HG03378 (cell line): Measurements from ENCODE around the gene KCNMA1.
A peak's percentile ranks its signal among the peaks of the same experiment; 100 is the strongest.

Source experiments
- ATAC-seq: cut with Tn5 transposase; IDR thresholded peaks from one replicate; pipeline ENCODE4 v1.9.1; 2021; ENCODE audit warnings: mild to moderate bottlenecking, moderate library complexity; ENCODE audit not compliant: unreplicated experiment

Gene KCNMA1

DNA sequence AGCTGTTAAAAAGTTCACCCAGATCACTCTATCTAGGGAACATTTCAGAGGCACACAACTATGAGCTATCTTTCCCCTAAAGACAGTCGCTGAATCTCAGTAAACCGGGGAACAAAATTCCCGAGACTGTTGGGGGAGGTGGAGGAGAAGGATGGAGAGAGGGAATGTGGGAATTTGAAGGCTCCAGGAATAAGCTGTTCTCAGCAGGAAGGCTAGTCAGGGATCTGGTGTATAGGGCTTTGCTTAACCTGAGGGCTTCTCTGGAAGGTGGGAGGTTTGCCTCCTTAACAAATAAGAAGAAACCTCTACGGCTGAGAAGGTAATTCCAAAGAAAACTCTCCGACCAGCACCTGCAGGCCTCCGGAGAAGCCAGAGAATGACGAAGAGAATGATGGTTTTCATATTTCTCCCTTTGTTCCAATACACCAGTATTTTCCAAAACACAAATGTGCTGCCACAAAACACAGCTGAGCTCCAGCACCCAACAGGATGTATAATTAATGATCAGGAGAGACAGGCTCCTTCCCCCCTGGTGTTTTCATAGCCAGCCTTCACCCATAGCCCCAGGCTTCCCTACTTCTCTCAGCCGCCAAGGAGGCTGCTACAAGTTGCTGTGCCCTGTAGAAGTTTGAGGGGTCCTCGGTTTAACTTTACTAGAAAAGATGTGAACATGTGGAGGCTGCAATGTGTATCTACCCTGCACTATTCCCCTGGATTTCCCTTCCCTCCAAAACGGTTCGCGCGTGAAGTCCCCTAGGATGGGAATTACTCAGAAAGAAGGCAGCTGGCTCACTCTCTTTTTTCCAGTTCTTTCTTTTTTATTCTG is 2.0 kb downstream of the KCNMA1 start:
- ATAC-seq, result no peak

DNA sequence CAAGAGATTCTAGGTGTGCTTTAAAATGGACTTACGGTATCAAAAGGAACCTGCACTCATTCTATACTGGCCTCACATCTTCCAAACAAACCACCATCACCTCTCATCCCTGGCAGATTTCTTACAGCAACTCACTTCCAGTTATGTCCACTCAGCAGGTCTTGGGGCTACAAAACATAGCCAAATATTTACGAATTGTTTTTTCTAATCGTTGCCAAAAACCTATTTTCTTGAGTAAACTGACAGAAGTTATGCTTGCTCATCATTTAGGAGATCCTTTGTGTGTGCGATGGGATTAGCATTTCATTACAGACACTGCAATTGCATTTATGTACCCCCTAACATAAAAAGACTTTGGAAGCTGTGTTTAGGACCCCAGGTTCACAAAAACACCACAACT is 2.7 kb downstream of the KCNMA1 start:
- ATAC-seq, result no peak

DNA sequence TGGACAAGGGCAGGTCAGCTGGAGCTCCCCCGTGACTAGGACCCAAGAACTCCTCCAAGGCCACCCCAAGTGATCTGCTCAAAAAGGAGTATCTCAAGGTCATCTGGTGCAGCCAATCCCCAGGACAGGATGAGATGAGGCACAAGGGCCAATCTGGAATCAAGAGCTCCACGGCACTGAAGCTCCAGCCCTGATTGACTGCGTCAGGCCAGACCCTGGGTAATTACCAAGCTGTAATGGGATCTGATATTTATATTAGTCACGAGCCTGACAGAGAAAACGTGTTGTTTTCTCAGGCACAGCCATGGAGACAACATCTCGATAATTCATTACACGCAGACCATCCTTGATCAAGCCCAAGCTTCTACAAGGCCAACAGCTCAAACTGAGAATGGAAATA is 4.2 kb downstream of the KCNMA1 start:
- no peak for ATAC-seq

DNA sequence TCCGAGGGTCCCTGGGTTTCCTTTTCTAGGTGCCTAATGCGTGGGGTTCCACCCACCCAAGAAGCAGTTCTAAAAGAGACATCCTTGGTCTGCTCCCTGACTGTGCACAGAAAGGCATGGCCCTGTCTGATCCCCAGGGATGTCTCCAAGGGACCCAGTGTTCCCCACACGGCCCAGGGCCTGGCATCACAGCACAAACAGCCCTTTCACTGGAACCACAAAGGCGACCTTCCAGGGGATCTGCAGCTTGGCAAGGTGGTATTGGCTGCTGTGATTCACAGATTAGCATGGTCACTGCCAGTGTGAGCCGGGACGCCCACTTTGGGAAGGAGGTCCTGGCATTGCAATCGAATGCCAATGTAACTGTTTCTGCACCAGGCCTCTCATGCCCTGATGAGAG is 6.4 kb downstream of the KCNMA1 start:
- ATAC-seq, result no peak

DNA sequence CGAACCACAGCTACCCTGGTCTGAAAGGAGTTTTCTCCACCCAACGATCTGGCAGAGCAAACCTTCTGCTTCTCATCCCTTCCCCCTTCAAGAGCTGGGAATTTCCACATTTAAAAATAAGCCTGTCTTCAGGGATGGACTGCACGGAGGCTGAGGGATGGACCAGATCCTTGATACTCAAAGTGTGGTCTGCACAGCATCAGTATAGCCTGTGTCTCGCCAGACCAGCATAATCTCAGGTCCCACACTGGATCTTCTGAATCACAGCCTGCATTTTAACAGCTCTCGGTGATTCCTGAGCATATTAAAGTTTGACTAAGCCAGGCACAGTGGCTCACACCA is 7.1 kb downstream of the KCNMA1 start:
- ATAC-seq, result no peak

DNA sequence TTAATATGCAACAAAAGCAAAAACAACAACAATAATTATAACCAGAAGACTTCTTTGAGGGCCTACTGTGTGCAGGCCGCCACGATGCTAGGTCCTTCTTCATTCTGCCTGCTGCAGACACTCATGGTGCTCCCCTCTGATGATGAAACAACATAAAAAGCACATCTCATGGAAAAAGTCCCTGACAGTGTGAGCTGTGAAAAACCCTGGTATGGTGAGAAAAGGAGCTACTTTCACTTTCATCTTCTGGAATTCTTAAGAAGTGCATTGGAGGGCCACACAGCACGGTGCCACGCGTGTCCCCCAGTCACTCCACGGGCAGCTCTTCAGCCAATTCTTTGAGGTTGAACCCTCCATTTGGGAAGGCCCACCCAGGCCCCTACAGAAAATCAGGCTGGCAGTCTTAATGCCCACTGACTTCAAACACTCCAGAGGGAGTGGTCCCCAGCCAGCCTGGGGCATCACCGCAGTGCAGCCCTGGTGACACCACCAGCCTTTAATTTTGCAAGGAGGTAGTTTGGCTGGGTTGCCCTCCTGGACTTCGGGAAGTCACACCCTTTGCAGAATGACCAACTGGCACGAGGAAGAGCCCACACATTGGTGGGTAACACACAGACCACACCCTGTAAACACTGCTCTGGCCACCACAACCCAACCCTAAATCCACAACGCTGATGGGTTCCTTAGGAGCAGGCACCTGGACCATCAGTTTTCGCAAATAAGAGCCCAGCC is 7.7 kb downstream of the KCNMA1 start:
- no peak for ATAC-seq

DNA sequence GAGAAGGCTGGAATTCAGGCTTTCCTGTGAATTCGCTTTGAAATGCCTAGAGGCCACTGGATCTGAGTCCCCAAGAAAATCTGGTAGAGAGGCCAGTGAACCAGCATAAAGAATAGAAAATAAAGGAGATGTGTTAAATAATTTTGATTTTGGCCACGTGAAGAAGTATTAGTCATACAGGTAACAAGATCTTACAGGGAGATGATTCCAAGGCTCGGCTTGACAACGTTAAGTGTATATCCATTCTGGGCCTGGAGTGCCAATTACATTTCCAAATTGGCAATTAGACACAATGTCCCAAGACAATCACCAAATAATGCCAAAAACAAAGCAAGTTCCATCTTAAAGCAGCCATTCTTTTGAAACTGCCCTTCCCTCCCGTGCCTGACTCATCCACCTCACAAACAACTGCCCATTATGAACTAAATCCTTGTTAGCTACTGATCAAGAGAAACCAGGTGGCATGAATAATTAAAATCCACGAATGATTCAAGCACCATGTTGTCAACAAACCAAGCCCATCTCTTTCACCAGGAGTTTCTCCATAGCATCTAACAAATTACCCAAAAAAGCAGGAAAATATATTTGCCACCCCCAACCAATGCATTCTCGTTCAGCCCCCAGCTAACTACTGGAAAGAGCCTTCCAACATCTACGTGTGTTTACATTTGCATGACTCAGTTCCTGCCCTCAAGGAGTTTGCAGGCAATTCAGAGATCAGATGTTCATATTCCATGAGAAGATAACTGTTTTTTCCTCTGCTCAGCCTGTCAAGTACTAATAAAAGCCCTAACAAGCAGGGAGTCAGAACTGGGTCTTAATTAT is 8.5 kb downstream of the KCNMA1 start:
- ATAC-seq, result no peak

DNA sequence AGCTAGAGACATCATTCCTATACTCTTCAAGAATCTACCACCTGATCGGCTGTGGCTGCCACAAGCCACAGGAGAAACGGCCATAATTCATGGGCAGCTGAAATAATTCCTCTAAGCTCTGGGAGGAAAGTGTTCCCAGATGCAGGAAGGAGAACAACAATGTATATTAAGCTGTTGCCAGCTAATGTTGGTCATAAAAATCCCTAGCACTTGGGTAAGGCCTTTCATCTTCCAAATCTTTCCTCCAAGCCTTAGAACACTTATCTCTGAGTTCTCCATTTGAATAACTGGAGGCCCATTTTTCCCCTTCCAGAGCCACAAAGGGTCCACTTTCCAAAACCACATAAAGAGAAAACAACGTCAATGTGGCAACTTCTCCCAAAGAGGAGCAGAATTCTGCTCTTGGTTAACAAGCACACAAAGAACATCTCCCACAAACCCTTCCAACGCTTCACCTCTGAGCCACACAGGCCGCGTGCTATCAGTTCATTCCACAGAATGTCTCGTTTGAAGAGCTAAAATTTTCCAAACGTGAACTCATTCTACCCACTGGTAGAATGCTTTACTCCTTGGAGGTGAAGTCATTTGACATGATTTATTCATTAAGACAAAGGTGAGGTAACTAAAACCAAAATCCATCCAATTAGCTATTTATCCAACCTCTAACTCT is 11.2 kb downstream of the KCNMA1 start:
- ATAC-seq, result no peak

DNA sequence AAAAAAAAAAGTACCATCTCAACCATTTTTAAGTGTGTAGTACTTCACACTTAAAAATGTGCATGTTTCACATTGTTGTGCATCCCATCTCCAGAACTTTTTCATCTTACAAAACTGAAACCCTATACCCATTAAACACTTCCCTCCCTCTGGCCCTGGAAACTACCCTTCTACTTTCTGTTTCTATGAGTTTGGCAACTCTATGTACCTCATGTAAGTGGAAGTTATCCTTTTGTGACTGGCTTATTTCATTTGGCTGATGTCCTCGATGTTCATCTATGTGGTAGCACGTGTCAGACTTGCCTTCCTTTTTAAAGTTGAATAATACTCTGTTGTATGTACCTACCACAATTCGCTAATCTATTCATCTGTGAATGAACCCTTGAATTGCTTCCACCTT is 12.2 kb downstream of the KCNMA1 start:
- no peak for ATAC-seq

DNA sequence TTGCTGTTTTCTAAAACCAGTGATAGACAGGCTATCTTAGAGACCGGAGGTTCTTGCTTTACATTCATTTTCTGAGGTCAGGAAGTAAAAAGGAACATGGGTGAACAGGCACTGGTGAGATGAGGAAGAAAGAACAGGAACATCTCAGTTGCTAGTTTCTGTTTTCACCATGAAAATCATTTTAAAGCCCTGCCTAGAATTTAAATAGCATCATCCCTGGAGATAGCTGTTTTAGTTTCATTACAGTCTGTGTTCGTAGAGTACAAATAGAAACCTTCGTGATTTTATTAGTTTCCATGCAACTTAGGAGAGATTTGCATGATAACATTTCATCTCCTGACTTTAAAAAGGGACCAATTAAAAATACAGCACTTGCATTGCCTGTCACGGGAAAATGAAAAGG is 14.7 kb downstream of the KCNMA1 start:
- ATAC-seq, result peak; percentile 78

DNA sequence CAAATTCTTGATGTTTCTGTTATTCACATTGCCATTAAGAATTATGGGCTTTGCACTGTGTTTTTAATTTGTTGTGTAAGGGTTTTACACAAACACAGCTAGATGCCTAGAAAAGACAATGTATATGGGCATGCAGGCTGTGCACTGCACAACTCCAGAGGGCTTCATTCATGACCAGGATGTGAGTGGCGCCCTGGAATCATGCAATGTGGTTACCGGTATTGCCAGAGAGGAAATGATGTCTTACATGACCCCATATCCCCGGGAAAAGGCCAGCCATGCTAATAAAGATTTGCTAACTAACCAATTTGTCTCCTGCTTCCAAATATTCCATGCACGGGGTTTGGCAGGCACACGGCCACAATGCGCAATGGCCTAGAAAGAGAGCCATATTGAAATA is 16.9 kb downstream of the KCNMA1 start:
- ATAC-seq, result no peak

DNA sequence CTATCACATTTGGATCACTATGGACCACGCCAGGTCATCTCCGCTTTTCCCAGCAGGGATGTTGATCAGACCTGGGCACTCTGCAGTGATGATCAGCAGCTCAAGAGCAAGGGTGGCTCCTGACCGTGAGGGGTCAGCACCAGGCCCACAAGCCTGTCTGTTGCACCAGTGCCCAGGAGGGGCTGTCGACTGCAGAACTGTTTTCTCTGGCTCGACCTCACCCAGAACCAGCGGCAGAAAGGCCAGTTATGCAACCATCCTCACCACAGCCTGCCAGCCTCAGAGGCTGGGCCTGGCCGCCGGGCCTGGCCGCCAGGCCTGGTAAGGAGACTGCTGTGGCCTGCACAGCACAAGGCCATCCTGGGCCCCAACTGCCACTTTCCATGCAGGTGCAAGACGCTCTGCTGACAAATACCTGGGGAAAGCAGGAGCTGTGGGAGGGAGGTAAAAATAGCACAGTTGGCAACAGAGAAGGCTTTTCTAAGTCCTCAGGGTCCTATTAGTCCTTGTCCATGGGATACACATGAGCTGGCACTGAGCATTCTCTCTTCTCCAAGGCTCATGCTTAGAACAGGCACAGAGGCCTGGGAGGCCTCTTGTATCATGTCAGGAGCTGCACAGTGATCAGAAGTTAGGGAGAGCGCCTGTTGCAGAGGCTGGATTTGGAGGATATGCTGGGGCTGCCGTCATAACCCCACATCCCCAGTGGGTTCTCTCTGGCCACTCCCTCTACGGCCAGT is 17.5 kb downstream of the KCNMA1 start:
- no peak for ATAC-seq

DNA sequence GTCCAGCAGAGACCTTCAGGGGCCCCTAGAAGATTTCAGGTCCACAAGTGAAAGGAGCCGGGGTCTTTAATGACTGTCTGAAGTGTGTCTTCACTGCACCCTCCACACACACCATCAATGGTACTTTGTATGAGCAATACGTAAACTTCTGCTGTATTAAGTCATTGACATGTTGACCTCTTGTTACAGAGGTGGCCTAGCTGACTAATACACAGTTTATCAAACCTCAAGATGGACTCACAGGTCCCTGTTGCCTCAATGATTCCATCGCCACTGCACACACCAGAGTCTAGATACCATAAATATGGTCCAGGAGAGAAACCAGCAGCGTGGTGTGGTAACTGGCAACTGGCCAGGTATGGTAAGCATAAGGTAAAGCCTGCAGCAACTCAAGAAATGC is 19.5 kb downstream of the KCNMA1 start:
- no peak for ATAC-seq

DNA sequence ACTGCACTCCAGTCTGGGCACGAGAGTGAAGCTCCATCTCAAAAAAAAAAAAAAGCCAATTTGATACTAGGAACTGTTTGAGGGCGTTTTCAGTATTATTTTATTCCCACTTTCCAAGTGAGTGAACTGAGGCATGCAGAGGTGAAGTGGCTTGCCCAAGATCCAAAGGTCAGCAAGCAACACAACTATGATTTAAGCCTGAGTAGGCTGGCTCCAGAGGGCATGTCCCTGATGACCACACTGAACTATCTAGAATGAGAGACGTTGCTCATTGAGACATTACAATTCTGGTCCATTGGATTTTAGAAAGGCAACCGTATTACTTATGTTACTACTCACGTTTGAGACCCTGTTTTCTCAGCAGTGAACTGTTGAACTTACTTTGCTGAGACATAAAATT is 20.8 kb downstream of the KCNMA1 start:
- no peak for ATAC-seq

DNA sequence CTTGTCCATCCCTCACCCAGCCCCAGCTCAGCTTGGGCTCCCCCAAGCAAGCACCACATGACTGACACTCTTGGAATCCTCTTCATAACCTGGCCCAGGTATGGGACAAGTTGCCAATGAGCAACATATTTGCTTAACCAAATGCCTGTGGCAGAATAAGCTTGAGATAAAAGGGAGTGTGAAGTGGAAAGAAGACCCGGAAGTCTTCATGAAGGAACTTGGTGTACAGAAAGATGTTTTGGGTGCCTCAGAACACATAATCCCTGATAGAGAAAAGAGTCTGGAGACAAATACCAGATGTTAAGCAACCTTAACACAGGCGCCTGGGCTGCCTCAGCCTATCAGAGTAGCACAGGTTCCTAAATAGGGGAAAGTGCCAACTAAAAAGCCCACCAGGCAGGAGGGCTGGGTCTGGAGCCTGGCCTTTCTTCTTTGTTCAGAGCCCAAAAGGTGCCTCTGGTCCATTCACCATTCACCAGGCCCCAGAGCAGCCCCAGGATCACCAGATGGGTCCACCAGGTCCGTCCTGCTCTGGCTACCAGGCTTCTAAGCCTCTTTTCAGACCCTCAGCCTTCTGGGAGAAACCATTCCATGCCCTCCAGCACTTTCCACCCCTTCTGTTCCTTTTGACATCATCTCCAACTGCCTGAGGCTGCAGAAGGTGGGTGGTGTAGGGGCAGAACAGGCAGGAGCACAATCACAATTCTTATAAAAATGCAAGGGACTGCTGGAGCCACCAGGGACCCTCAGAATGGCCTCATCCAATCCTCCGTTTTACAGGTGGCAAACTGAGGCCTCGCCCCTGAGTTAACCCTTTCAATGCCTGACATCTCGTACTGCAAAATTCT is 22.6 kb downstream of the KCNMA1 start:
- no peak for ATAC-seq

DNA sequence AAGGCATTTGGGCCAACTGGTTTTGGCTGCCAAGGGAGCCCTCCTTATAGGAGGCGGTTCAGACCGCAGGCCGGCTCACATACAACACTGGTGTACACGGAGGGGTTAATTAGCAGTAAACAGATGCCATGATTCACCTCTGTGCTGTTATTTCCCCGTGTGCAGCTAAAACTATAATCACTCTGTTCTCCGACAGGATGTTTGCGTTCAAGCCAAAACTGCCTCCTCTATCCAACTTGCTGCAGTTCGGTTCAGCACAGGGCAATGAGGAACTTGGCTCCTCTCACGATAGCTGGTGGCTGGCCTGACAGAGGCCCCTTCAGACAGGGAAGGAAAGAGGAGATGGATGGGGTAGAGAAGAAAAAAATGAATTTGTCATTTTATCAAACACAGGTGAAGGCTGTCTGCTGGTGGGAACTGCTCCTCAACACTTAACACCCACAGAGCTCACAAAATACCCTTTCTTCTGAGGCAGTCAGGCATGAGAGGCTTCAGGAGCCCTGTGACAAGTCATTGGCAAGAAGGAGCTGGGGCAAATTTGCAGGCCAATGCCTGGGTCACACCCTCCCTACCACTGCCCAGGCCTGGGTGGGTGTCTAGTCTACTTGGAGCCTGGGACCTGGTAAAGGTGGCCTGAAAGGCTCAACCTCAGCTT is 24.0 kb downstream of the KCNMA1 start:
- no peak for ATAC-seq

DNA sequence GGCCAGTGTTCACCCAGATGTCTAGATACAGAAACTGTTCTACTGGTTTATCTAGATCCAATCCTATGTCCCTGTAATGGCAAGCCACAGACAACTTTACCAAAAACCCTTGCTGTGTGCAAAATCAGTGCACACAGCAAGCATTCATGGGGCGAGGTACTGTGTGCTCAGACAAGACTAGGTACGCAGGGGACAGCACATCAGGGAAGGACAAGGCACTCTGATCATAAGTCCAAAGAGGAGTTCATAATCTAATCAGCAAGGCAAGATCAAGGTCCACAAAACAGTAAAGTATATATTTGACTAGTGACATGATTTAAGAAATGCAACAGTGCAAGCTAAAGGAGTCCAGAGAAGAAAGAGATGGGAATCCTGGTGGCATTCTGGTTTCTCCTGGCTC is 25.9 kb downstream of the KCNMA1 start:
- no peak for ATAC-seq

DNA sequence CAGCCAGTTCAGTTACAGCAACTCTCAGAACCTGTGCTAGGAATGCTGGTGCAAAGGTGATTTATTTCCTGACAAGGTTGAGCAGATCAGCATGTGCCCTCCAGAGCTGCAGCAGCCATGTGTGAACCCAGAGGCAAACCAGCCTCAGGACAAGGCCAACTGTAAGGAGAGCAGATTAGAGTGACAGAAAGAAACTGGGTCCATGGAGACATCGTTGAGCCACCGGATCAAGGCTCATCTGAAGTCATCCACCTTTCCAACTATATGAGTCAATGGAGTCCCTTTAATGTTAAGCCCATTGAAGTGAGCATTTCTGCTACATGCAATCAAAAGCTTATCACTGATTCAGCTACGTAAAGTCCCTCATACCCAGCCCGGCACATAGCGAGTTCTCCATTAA is 26.4 kb downstream of the KCNMA1 start:
- ATAC-seq, result no peak

DNA sequence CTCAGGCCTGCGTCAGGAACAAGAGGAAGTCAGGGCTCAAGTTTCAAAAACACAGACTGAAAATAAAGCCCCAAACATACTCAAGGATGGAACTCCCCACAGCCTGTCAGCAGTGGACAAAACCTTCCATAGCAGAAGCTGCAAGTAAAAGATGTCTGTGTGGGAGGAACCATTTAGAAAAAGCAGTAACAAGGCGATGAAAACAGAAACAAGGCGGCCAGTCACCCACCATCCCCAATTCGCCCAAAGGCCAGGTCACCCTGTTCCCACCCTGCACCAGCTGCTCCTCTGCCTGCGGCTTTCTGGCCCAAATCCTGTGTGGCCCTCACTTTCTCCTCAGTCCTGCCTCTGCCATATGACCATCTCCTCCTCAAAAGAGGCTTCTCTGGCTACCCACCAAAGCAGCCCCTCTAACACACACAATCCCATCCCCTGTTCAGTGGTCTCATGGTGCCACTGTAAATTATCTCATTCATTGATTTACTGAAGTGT is 27.8 kb downstream of the KCNMA1 start:
- ATAC-seq, result peak; percentile 65
